Caki2 (cell line): ENCODE data around the gene FRAS1. TPM values are rescaled to one million over a fixed set of nuclear protein-coding genes. Genes with fewer than 3 reads are reported as not detected.
"Not testable (repeated sequence)": the region's sequence is repeated elsewhere in the genome, so short reads cannot be mapped to it uniquely, and the experiment has no call there.

Experiments used
- DNase-seq: peaks from one replicate; pipeline ENCODE4 v3.0.0-alpha.2; 2015; ENCODE audit warnings: low read depth
- in situ Hi-C: cut with HindIII; loops from 2 replicates; pipeline ENCODE4 v1.10.0; 2016; ENCODE audit warnings: low sequenced_read_pairs, low pct_unique_long_range_greater_than_20kb, mixed read lengths
- total RNA-seq: library from RNA; depleted of rRNA; stranded (reverse); fragments of >200 nt; shearing (Covaris generic); gene quantifications from 2 replicates; pipeline ENCODE4 v1.2.3, GENCODE V29; 2014; ENCODE audit warnings: low replicate concordance

FRAS1 gene
- total RNA-seq, 1 experiment from 2014 or later = 0.30 TPM

GRCh38 chr4:78524009-78524408 lies 466.9 kb downstream of the FRAS1 start:
- no peak for DNase-seq
- in situ Hi-C loops = no loop called here

- in situ Hi-C loops = no loop called here
- no peak for DNase-seq
Measured at GRCh38 chr4:78525559-78525958, 468.4 kb downstream of the FRAS1 start.

- in situ Hi-C loops = no loop called here
- DNase-seq = no peak
Measured at GRCh38 chr4:78527103-78527502, 470.0 kb downstream of the FRAS1 start.

GRCh38 chr4:78527555-78527954 lies 470.4 kb downstream of the FRAS1 start:
- no peak for DNase-seq
- in situ Hi-C loops = no loop called here

GRCh38 chr4:78528327-78528726 lies 471.2 kb downstream of the FRAS1 start:
- DNase-seq = no peak
- in situ Hi-C loops = no loop called here

GRCh38 chr4:78529569-78530209 lies 472.6 kb downstream of the FRAS1 start:
- in situ Hi-C loops = no loop called here
- no peak for DNase-seq

GRCh38 chr4:78532046-78532445 lies 474.9 kb downstream of the FRAS1 start:
- in situ Hi-C loops = no loop called here
- DNase-seq = no peak

- in situ Hi-C loops = no loop called here
- DNase-seq = no peak
Measured at GRCh38 chr4:78533854-78534253, 476.7 kb downstream of the FRAS1 start.

- in situ Hi-C loops = no loop called here
- peak; percentile 8 for DNase-seq
Measured at GRCh38 chr4:78534286-78534955, 477.3 kb downstream of the FRAS1 start.

- in situ Hi-C loops = no loop called here
- no peak for DNase-seq
Measured at GRCh38 chr4:78542373-78542772, 485.2 kb downstream of the FRAS1 start.

- in situ Hi-C loops = no loop called here
- no peak for DNase-seq
Measured at GRCh38 chr4:78543424-78544125, 486.5 kb downstream of the FRAS1 start.

GRCh38 chr4:78544678-78545077 lies 487.6 kb downstream of the FRAS1 start:
- DNase-seq = no peak
- in situ Hi-C loops = no loop called here

- DNase-seq = no peak
- in situ Hi-C loops = no loop called here
Measured at GRCh38 chr4:78545275-78546246, 488.4 kb downstream of the FRAS1 start.

- DNase-seq, in situ Hi-C loops: not testable (repeated sequence)
Measured at GRCh38 chr4:78547899-78548298, 490.8 kb downstream of the FRAS1 start.

GRCh38 chr4:78548889-78549288 lies 491.8 kb downstream of the FRAS1 start:
- in situ Hi-C loops, DNase-seq: not testable (repeated sequence)

- in situ Hi-C loops = no loop called here
- DNase-seq = peak; percentile 41
Measured at GRCh38 chr4:78551420-78552351, 494.6 kb downstream of the FRAS1 start, which contains the start of gene ANXA3. TSS of gene ANXA3 (plus strand) at chr4:78551770. CDS start at chr4:78554474, 2,704 bp downstream.

- in situ Hi-C loops = no loop called here
- peak; percentile 79 for DNase-seq
Measured at GRCh38 chr4:78552389-78553042, 495.4 kb downstream of the FRAS1 start.
